ENCODE measurements around the gene GSTO2. TPM values are rescaled to one million over a fixed set of nuclear protein-coding genes. Genes with fewer than 3 reads are reported as not detected.
A peak's percentile ranks its signal among the peaks of the same experiment; 100 is the strongest.

Gene GSTO2
- total and polyA plus RNA-seq, 2 of the 4 experiments (the other 2 are of a cell fraction) = 1.4 to 2.3 TPM

DNA sequence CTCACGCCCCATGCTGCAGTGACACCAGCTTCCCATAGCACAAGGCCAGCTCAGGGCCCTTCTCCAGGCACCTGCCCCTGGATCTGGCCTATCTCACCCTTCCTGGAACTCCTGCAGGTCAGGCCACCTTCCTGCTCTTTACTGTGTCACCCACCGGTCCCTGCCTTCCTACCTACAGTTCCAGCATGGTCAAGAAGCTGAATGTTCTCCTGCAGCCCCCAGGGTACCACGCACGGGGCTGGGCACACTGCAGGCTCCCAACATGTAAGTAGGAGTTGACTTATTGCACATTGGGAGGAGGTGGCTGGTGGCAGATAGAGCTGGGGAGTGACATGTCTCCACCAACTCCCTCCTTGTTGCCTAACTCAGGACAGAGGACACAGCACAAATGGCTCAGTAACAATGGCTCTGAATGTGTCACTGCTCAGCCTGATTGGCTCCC lies 54.8 kb downstream of the GSTO2 start:
- no peak overlapping the region for H3K9ac ChIP-seq (ENCODE audit: low read depth, low read length)
- H3K56ac ChIP-seq (ENCODE audit: extremely low read depth, insufficient read depth, low read length) = no peak overlapping the region
- peaks cover 63% of the 10 kb centered on the region for H3K9me1 ChIP-seq (ENCODE audit: insufficient read depth, low read length)
- ChIA-PET POLR2A (ENCODE audit: unreplicated experiment) (no interaction called here), CTCF (no interaction called here)
- H3K23ac ChIP-seq (ENCODE audit: low read depth, low read length) = peak overlapping the region; percentile 53; the same call in 1 of the 2 replicates
- no peak overlapping the region for H2BK15ac ChIP-seq (ENCODE audit: low read depth, low read length)
- peak overlapping the region; percentile 32 for H2AK9ac ChIP-seq (replicated peaks; ENCODE audit: low read depth, low read length, poor library complexity)
- no peaks in the 10 kb centered on the region for H3K9me3 ChIP-seq (ENCODE audit: control insufficient read depth, insufficient read depth, low read length)
- H2BK20ac ChIP-seq (ENCODE audit: low read depth, low read length) = no peak overlapping the region
- TF ChIP-seq BHLHE40 (IDR thresholded peaks at IDR 0.05; ENCODE audit: low read depth, low read length) (no peak), MAZ (IDR thresholded peaks at IDR 0.05; ENCODE audit: borderline replicate concordance, low read depth, low read length) (no peak), RCOR1 (IDR thresholded peaks at IDR 0.05; ENCODE audit: insufficient replicate concordance, low read length) (no peak), MXI1 (IDR thresholded peaks at IDR 0.05; ENCODE audit: borderline replicate concordance, low read depth, low read length) (no peak), POLR2A (IDR thresholded peaks at IDR 0.05; ENCODE audit: low read depth, low read length) (no peak), RAD21 (IDR thresholded peaks at IDR 0.05; ENCODE audit: low read length) (no peak), USF2 (IDR thresholded peaks at IDR 0.05; ENCODE audit: low read depth, low read length) (no peak), CHD1 (IDR thresholded peaks at IDR 0.05; ENCODE audit: low read depth, low read length) (no peak), SMC3 (IDR thresholded peaks at IDR 0.05; ENCODE audit: low read depth, low read length) (no peak), CEBPB (IDR thresholded peaks at IDR 0.05; ENCODE audit: low read depth, low read length) (no peak), MAFK (IDR thresholded peaks at IDR 0.05; ENCODE audit: low read depth, low read length) (no peak), ELK1 (IDR thresholded peaks at IDR 0.05; ENCODE audit: borderline replicate concordance, low read depth, low read length) (no peak), FOS (IDR thresholded peaks at IDR 0.05; ENCODE audit: low read depth, low read length) (no peak), NFE2L2 (IDR thresholded peaks at IDR 0.05; ENCODE audit: low read depth, low read length) (no peak), RFX5 (IDR thresholded peaks at IDR 0.05; ENCODE audit: low read depth, low read length) (no peak)
- TF ChIP-seq, protein P1, sequence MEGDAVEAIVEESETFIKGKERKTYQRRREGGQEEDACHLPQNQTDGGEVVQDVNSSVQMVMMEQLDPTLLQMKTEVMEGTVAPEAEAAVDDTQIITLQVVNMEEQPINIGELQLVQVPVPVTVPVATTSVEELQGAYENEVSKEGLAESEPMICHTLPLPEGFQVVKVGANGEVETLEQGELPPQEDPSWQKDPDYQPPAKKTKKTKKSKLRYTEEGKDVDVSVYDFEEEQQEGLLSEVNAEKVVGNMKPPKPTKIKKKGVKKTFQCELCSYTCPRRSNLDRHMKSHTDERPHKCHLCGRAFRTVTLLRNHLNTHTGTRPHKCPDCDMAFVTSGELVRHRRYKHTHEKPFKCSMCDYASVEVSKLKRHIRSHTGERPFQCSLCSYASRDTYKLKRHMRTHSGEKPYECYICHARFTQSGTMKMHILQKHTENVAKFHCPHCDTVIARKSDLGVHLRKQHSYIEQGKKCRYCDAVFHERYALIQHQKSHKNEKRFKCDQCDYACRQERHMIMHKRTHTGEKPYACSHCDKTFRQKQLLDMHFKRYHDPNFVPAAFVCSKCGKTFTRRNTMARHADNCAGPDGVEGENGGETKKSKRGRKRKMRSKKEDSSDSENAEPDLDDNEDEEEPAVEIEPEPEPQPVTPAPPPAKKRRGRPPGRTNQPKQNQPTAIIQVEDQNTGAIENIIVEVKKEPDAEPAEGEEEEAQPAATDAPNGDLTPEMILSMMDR (conservative IDR thresholded peaks at IDR 0.05; ENCODE audit: low read depth, low read length) = no peak
- no peak overlapping the region for H4K91ac ChIP-seq (ENCODE audit: insufficient read depth, low read depth, low read length)
- H2BK5ac ChIP-seq (ENCODE audit: low read depth, low read length, poor library complexity, severe bottlenecking) = no peak overlapping the region
- H3K4me3 ChIP-seq (ENCODE audit: insufficient read depth, low read depth, low read length) = no peak overlapping the region
- 78% methylated on average over 1 of the region's 4 CpGs; no CpG with 5 or more reads in 1 of the 2 experiments for WGBS, 2 experiments (ENCODE audit: extremely low coverage in 2 of 2, insufficient read length in 1 of 2)
- no peak overlapping the region for H3K18ac ChIP-seq (ENCODE audit: low read depth, low read length)
- no peak overlapping the region for H2AFZ ChIP-seq (replicated peaks; ENCODE audit: low read length, poor library complexity)
- dilution Hi-C loops (cut with HindIII; ENCODE audit: low sequenced_read_pairs, unreplicated experiment) (no loop called here), intact Hi-C loops (cut with micrococcal nuclease) (no loop called here), in situ Hi-C loops (cut with MboI; ENCODE audit: low sequenced_read_pairs) (no loop called here)
- no peak overlapping the region for H4K5ac ChIP-seq (ENCODE audit: low read depth, low read length)
- no peak overlapping the region for H3K27ac ChIP-seq (ENCODE audit: insufficient read depth, low read length)
- peaks cover 4 to 90% of the 10 kb centered on the region in 2 experiments; a peak in 2 of 4 replicates for H3K79me1 ChIP-seq (ENCODE audit: low read depth in 1 of 2, low read length in 2 of 2)
- H3K4me2 ChIP-seq (ENCODE audit: low read depth, low read length) = no peak overlapping the region
- DNase-seq (no peak), ATAC-seq (ENCODE audit: low read depth) (no peak)
- H3K14ac ChIP-seq (replicated peaks; ENCODE audit: low read depth, low read length) = peak overlapping the region; percentile 1; the same call in 1 of the 2 replicates
- H4K8ac ChIP-seq (ENCODE audit: low read depth in 2 of 2, low read length in 2 of 2) = no peak overlapping the region
- BruUV-seq (replicated peaks) = no TSS peak
- H3K4ac ChIP-seq (ENCODE audit: low read depth, low read length) = no peak overlapping the region
- no peak overlapping the region; the same call in 1 of the 2 replicates for H2AK5ac ChIP-seq (ENCODE audit: low read depth, low read length)
- H3K4me1 ChIP-seq (ENCODE audit: control insufficient read depth, insufficient read depth, low read length) = peaks cover 48% of the 10 kb centered on the region
- H3K27me3 ChIP-seq (ENCODE audit: control insufficient read depth, insufficient read depth, low read length) = no peaks in the 10 kb centered on the region
- H2BK120ac ChIP-seq (ENCODE audit: low read depth, low read length) = no peak overlapping the region
- no peaks in the 10 kb centered on the region; the same call in 1 of the 2 replicates for H3K36me3 ChIP-seq (ENCODE audit: control insufficient read depth, insufficient read depth, low read length)
- H4K20me1 ChIP-seq (ENCODE audit: insufficient read depth, low read length) = peaks cover 99% of the 10 kb centered on the region

All from IMR-90 (cell line).